Measurements from ENCODE around the gene CCDC88C.

GRCh38 chr14:91466192-91466591 is 48.6 kb upstream of the CCDC88C start:
- TF ChIP-seq CTCF (IDR thresholded peaks at IDR 0.05) (no peak), POLR2A (IDR thresholded peaks at IDR 0.05) (no peak)
